ENCODE results near the gene LINC00632. TPM values are rescaled to one million over a fixed set of nuclear protein-coding genes. Genes with fewer than 3 reads are reported as not detected.

Gene LINC00632
- total and polyA plus RNA-seq, 2 donors (not counting 1 experiment from before 2014, with no cell fraction given) = not detected

DNA sequence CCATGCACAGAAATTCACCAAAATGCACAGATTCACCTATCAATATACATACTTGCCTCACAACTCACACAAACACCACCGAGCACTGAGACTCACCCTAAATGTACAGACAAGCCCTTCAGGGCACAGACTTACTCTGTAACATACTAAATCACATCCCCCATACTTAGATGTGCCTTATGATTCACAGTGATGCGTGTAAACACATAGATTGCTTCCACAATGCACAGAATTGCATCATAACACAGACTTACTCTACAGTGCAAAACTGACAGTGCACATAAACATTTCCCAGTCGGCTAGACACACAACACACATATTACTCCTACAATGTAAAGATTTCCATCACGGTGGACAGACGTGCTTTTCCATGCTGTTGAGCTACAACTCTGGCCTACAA lies 6.2 kb downstream of the LINC00632 start:
- intact Hi-C loops (cut with micrococcal nuclease) = no loop called here
- TF ChIP-seq, protein P1, sequence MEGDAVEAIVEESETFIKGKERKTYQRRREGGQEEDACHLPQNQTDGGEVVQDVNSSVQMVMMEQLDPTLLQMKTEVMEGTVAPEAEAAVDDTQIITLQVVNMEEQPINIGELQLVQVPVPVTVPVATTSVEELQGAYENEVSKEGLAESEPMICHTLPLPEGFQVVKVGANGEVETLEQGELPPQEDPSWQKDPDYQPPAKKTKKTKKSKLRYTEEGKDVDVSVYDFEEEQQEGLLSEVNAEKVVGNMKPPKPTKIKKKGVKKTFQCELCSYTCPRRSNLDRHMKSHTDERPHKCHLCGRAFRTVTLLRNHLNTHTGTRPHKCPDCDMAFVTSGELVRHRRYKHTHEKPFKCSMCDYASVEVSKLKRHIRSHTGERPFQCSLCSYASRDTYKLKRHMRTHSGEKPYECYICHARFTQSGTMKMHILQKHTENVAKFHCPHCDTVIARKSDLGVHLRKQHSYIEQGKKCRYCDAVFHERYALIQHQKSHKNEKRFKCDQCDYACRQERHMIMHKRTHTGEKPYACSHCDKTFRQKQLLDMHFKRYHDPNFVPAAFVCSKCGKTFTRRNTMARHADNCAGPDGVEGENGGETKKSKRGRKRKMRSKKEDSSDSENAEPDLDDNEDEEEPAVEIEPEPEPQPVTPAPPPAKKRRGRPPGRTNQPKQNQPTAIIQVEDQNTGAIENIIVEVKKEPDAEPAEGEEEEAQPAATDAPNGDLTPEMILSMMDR (IDR thresholded peaks at IDR 0.05) = no peak
- no peak for TF ChIP-seq EZH2 (IDR thresholded peaks at IDR 0.05; ENCODE audit: borderline replicate concordance, insufficient read depth, low read depth, low read length, poor library complexity, severe bottlenecking)
- Histone ChIP-seq H4K20me1 (ENCODE audit: control insufficient read depth, insufficient read depth, low read length, poor library complexity, severe bottlenecking) (no peaks in the 10 kb centered on the region), H3K9me3 (ENCODE audit: control extremely low read depth in 1 of 3, control insufficient read depth in 2 of 3, insufficient read depth in 1 of 3, low read length in 2 of 3) (no peaks in the 10 kb centered on the region), H3K36me3 (replicated peaks in 1 of 2; ENCODE audit: control extremely low read depth in 1 of 2, control insufficient read depth in 1 of 2, extremely low read depth in 1 of 2, insufficient read depth in 2 of 2, low read length in 1 of 2) (no peaks in the 10 kb centered on the region), H2AFZ (ENCODE audit: insufficient read depth, low read depth, low read length, poor library complexity, severe bottlenecking) (no peak overlapping the region), H3K27ac (ENCODE audit: low read length in 2 of 2) (no peak overlapping the region), H3K79me2 (ENCODE audit: control insufficient read depth, insufficient read depth, low read length) (no peaks in the 10 kb centered on the region), H3K4me3 (ENCODE audit: control extremely low read depth in 1 of 5, extremely low read depth in 1 of 5, insufficient read depth in 1 of 5, low read depth in 2 of 5, low read length in 4 of 5) (no peak overlapping the region), H3K4me2 (replicated peaks; ENCODE audit: low read depth, low read length, poor library complexity, severe bottlenecking) (no peak overlapping the region), H3K9ac (ENCODE audit: low read length) (no peak overlapping the region), H3K4me1 (ENCODE audit: control insufficient read depth in 2 of 2, insufficient read depth in 2 of 2, low read length in 2 of 2) (no peaks in the 10 kb centered on the region), H3K27me3 (replicated peaks in 1 of 4; ENCODE audit: control extremely low read depth in 1 of 4, control insufficient read depth in 3 of 4, insufficient read depth in 4 of 4, low read length in 3 of 4) (no peaks in the 10 kb centered on the region)
- 96% methylated on average over 3 of the region's 5 CpGs for WGBS (ENCODE audit: insufficient coverage)
- no peak for ATAC-seq (ENCODE audit: low read depth)
- Mint-ChIP-seq H3K4me1 (no peaks in the 10 kb centered on the region), H3K4me3 (no peak overlapping the region), H3K27me3 (peaks cover 3% of the 10 kb centered on the region), H3K9me3 (ENCODE audit: insufficient read depth) (no peaks in the 10 kb centered on the region), H3K27ac (no peak overlapping the region)
- CTCF ChIA-PET = no interaction called here
- DNase-seq = no peak
- POLR2A ChIA-PET = no interaction called here

DNA sequence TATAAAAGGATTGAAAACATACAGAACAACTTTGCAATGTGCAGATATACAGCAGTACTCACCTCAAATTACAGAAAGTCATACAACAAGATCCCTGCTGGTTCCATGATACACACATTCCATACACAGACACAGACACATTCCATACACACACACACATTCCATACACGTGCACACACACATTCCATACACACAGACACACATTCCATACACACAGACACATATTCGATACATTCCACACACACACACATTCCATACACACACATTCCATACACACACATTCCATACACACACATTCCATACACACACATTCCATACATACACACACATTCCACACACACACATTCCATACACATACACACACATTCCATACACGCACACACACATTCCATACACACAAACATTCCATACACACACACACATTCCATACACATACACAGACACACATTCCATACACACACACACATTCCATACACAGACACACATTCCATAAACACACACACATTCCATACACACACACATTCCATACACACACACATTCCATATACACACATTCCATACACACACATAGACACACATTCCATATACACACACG lies 13.7 kb downstream of the LINC00632 start:
- Histone ChIP-seq H3K36me3 (replicated peaks in 1 of 2; ENCODE audit: control extremely low read depth in 1 of 2, control insufficient read depth in 1 of 2, extremely low read depth in 1 of 2, insufficient read depth in 2 of 2, low read length in 1 of 2) (no peaks in the 10 kb centered on the region), H4K20me1 (ENCODE audit: control insufficient read depth, insufficient read depth, low read length, poor library complexity, severe bottlenecking) (no peaks in the 10 kb centered on the region), H3K9ac (ENCODE audit: low read length) (no peak overlapping the region), H3K27me3 (replicated peaks in 1 of 4; ENCODE audit: control extremely low read depth in 1 of 4, control insufficient read depth in 3 of 4, insufficient read depth in 4 of 4, low read length in 3 of 4) (no peaks in the 10 kb centered on the region), H3K27ac (ENCODE audit: low read length in 2 of 2) (no peak overlapping the region), H3K79me2 (ENCODE audit: control insufficient read depth, insufficient read depth, low read length) (no peaks in the 10 kb centered on the region), H3K4me2 (replicated peaks; ENCODE audit: low read depth, low read length, poor library complexity, severe bottlenecking) (no peak overlapping the region), H2AFZ (ENCODE audit: insufficient read depth, low read depth, low read length, poor library complexity, severe bottlenecking) (no peak overlapping the region), H3K4me3 (ENCODE audit: control extremely low read depth in 1 of 5, extremely low read depth in 1 of 5, insufficient read depth in 1 of 5, low read depth in 2 of 5, low read length in 4 of 5) (no peak overlapping the region), H3K4me1 (ENCODE audit: control insufficient read depth in 2 of 2, insufficient read depth in 2 of 2, low read length in 2 of 2) (no peaks in the 10 kb centered on the region), H3K9me3 (ENCODE audit: control extremely low read depth in 1 of 3, control insufficient read depth in 2 of 3, insufficient read depth in 1 of 3, low read length in 2 of 3) (no peaks in the 10 kb centered on the region)
- H3K9me3 Mint-ChIP-seq (ENCODE audit: insufficient read depth) = no peaks in the 10 kb centered on the region
- intact Hi-C loops (cut with micrococcal nuclease) = no loop called here
- H3K27me3 Mint-ChIP-seq = no peaks in the 10 kb centered on the region
- H3K4me1 Mint-ChIP-seq = no peaks in the 10 kb centered on the region
- WGBS (ENCODE audit: insufficient coverage) = 59% methylated on average over 3 of the region's 4 CpGs
- POLR2A ChIA-PET = no interaction called here
- H3K4me3 Mint-ChIP-seq = no peak overlapping the region
- no peak for DNase-seq
- CTCF ChIA-PET = no interaction called here
- TF ChIP-seq EZH2 (IDR thresholded peaks at IDR 0.05; ENCODE audit: borderline replicate concordance, insufficient read depth, low read depth, low read length, poor library complexity, severe bottlenecking) = no peak
- TF ChIP-seq, protein P1 (IDR thresholded peaks at IDR 0.05) = no peak
- ATAC-seq (ENCODE audit: low read depth) = no peak
- H3K27ac Mint-ChIP-seq = no peak overlapping the region

All from B cell (primary cell).